Pancreas (tissue), 10 donors: ENCODE results near the gene HOXC10. TPM values are rescaled to one million over a fixed set of nuclear protein-coding genes. Genes with fewer than 3 reads are reported as not detected.

Experiments
- ATAC-seq, 4 donors: fragments of 200-7000 bp; cut with Tn5 transposase; one replicate each; pipeline versions ENCODE4 v1.8.0 to v1.9.1; 2020; ENCODE audit warnings: mild to moderate bottlenecking in 4 of 4, moderate library complexity in 4 of 4
- DNase-seq, 6 donors: peaks; one replicate each; pipeline ENCODE4 v3.0.0-alpha.2; 2020
- FAIRE-seq: peaks from 2 replicates; lab custom pipeline; 2012; peaks lifted over from hg19 to GRCh38; lab: Jason Lieb, UNC
- H3K27ac ChIP-seq, 4 donors: fragments of 200-600 bp; sonication (generic); 1 replicate in 3 of 4; 2 replicates in 1 of 4; pipeline versions ENCODE4 v1.5.0 to v1.8.0; 2020
- H3K27me3 ChIP-seq, 4 donors: fragments of 200-600 bp; one replicate each; pipeline ENCODE4 v1.8.0; 2021
- H3K36me3 ChIP-seq, 3 donors: fragments of 200-600 bp; sonication (generic) in 1 of 3; one replicate each; pipeline versions ENCODE4 v1.5.0 to v1.8.0; 2020 to 2021
- H3K4me1 ChIP-seq, 3 donors: fragments of 200-600 bp; one replicate each; pipeline ENCODE4 v1.8.0; 2021
- H3K4me3 ChIP-seq, 4 donors: fragments of 200-600 bp; sonication (generic) in 2 of 4; one replicate each; pipeline versions ENCODE4 v1.5.0 to v1.8.0; 2020 to 2021
- H3K9me3 ChIP-seq, 4 donors: fragments of 200-600 bp; one replicate each; pipeline ENCODE4 v1.8.0; 2021
- WGBS, 2 donors: extraction: QIAGEN DNeasy Blood & Tissue Kit; methylation state at CpG; one replicate each; pipeline ENCODE4 v1.1.7; 2013; 5-methylcytosine and 5-hydroxymethylcytosine counted together
- intact Hi-C, 3 donors: fragments of 100-400 bp; cut with DNase I; formaldehyde crosslinking; loops; one replicate each; pipeline versions ENCODE4 v1.11.1 to v1.14.2; 2022
- microRNA-seq, 2 donors: library from miRNA; unstranded; fragments of <30 nt; microRNA quantifications; one replicate each; pipeline versions ENCODE4 to v1.1.0, GENCODE V29; 2019 to 2020
- polyA plus RNA-seq, 2 donors: library from polyadenylated mRNA; stranded (reverse); fragments of 200-250 nt; gene quantifications; one replicate each; pipeline ENCODE4 v1.2.3, GENCODE V29; 2013
- total RNA-seq, 6 donors: library from RNA; stranded (reverse); fragmentation: NEBNext Ultra II Directional in 4 of 6; extraction: Animal tissue kit (Norgen Biotek cat#: 25700) in 4 of 6; gene quantifications; one replicate each; pipeline versions ENCODE4 v1.2.1 to v1.2.4, GENCODE V29; 2021 to 2023
- TF ChIP-seq, protein P1 (sequence below), 4 donors: fragments of 200-600 bp; sonication (generic) in 3 of 4; IDR thresholded peaks; one replicate each; pipeline versions ENCODE4 v1.5.0 to v1.8.0; 2021; ENCODE audit warnings: antibody characterized with exemption in 4 of 4
- donor health status: healthy with polysubstance abuse.
- donor health status: DM: no; HTN: no; CAD: no; lungs with moderate emphysema.
- donor health status: DM: no; HTN: no; CAD: no.
- donor health status: control.
- donor health status: control.
- donor health status: Bipolar disorder and iron deficiency.
- donor health status: DM: yes; HTN: yes; CAD: no.
- donor health status: DM: no; HTN: no; CAD: no.
- donor health status: DM: no; HTN: no; CAD: no.
- donor health status: DM: yes; HTN: yes; CAD: no.

The HOXC10 gene
- total and polyA plus RNA-seq, 8 donors, result 0.08 to 0.16 TPM; not detected in 6

DNA sequence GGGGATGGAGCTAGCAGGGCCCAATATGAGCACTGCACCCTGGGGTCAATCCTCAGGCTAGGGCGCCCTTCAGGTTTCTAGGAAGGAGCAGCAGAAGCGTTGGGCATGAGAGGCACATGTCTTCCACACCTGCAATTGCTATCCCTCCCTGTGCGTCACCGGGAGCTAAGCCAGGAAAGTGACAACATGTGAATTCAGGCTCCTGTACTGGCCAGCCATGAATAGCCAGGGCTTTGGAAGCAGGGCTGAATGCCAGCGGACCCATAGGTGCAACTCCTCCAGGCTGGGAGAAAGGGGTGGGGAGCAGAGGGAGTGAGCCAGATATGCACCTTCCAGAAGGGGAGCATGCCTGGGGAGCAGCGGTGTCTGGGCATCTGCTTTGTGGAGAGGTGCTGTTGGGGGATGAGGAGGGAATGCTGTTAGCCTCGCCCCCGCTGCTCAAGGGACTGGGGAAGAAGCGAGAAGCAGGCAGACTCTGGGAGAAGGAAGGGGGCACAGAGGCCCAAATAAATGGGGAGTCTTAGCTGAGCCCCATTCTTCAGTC, 54.0 kb downstream of the HOXC10 start:
- Histone ChIP-seq H3K4me1 (no peaks in the 10 kb centered on the region), H3K27ac (no peak overlapping the region), H3K36me3 (no peaks in the 10 kb centered on the region), H3K9me3 (no peaks in the 10 kb centered on the region), H3K27me3 (peaks cover 0 to 9% (median 4%) of the 10 kb centered on the region in 4 donors), H3K4me3 (no peak overlapping the region)
- intact Hi-C loops, result no loop called here
- TF ChIP-seq, protein P1, sequence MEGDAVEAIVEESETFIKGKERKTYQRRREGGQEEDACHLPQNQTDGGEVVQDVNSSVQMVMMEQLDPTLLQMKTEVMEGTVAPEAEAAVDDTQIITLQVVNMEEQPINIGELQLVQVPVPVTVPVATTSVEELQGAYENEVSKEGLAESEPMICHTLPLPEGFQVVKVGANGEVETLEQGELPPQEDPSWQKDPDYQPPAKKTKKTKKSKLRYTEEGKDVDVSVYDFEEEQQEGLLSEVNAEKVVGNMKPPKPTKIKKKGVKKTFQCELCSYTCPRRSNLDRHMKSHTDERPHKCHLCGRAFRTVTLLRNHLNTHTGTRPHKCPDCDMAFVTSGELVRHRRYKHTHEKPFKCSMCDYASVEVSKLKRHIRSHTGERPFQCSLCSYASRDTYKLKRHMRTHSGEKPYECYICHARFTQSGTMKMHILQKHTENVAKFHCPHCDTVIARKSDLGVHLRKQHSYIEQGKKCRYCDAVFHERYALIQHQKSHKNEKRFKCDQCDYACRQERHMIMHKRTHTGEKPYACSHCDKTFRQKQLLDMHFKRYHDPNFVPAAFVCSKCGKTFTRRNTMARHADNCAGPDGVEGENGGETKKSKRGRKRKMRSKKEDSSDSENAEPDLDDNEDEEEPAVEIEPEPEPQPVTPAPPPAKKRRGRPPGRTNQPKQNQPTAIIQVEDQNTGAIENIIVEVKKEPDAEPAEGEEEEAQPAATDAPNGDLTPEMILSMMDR (IDR thresholded peaks at IDR 0.05), result no peak
- FAIRE-seq (no peak), ATAC-seq (peak; percentile 78 to 80 (median 80)), DNase-seq (peak in 4 of 6 donors; percentile 47 to 78 (median 59))
- 24% methylated on average over 8 to 9 of the region's 9 CpGs for WGBS, 2 donors

DNA sequence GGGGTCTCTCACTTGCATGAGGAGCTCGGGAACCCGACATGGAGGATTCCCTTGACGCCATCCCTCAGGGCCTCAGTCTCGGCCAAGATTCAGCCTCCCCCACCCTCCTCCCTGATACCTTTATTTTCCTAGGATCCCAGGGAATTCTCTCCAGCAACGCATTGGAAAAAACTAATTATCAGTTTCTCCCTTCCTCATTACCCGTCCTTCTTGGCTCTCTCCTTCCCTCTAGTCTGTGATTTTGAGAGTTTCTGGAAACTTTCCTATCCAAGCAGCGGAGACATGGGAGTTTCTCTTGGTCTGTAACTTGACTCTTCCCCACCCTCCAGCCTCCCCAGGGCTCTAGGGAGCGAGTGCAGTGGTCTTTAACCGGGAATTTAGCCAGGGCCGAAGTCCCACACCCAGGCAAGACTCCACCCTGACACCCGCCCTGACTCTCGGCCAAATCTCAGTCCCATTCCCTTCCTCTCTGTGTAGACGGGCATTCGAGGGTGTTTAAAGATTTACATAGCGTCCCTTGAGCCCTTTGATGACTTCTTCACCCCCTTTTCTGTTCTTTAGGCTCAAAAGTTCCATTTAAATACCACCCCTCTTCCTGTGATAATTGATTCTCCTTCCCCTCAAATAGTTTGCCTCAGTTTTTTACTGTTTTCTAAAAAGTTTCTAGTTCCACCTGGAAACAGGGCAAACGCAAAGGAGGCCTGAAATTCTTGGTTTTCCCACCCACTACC, 54.6 kb downstream of the HOXC10 start:
- TF ChIP-seq, protein P1 (IDR thresholded peaks at IDR 0.05), result no peak
- 15 to 16% methylated on average over 16 of the region's 16 CpGs for WGBS, 2 donors
- H3K27ac ChIP-seq, result no peak overlapping the region
- intact Hi-C loops, result no loop called here
- peaks cover 0 to 6% (median 3%) of the 10 kb centered on the region in 4 donors for H3K27me3 ChIP-seq
- H3K9me3 ChIP-seq, result no peaks in the 10 kb centered on the region
- DNase-seq, result no peak
- peak in 3 of 4 donors; percentile 15 to 35 (median 31) for ATAC-seq
- no peak overlapping the region for H3K4me3 ChIP-seq
- no peaks in the 10 kb centered on the region for H3K4me1 ChIP-seq
- H3K36me3 ChIP-seq, result no peaks in the 10 kb centered on the region
- no peak for FAIRE-seq

Small RNA genes lying within 50 kb of the gene (microRNA-seq; reads per million reads assigned to microRNA genes)
- gene MIR196A2, result 2.3 to 7.7 reads per million in 2 donors
- gene MIR615, result 7.7 to 21.2 reads per million in 2 donors

Other genes with a start within 250 kb of the HOXC10 start
- gene CISTR, start 233.2 kb upstream of the HOXC10 start, total RNA-seq, result not detected
- not detected for gene CISTR, start 233.2 kb upstream of the HOXC10 start, polyA plus RNA-seq
- under 1 TPM in 1 of 6 donors, not detected in 5; 0.06 TPM for gene HOXC13, start 46.3 kb upstream of the HOXC10 start, total RNA-seq
- not detected for gene HOXC13, start 46.3 kb upstream of the HOXC10 start, polyA plus RNA-seq
- gene HOXC12, start 30.2 kb upstream of the HOXC10 start, total RNA-seq, result not detected
- not detected for gene HOXC12, start 30.2 kb upstream of the HOXC10 start, polyA plus RNA-seq
- not detected for gene HOXC11, start 12.0 kb upstream of the HOXC10 start, total RNA-seq
- gene HOXC11, start 12.0 kb upstream of the HOXC10 start, polyA plus RNA-seq, result not detected
- not detected for gene HOTAIR, start 10.2 kb upstream of the HOXC10 start, total RNA-seq
- not detected for gene HOTAIR, start 10.2 kb upstream of the HOXC10 start, polyA plus RNA-seq
- gene HOXC9, start 15.0 kb downstream of the HOXC10 start, total RNA-seq, result under 1 TPM in 1 of 6 donors, not detected in 5; 0.19 TPM
- gene HOXC9, start 15.0 kb downstream of the HOXC10 start, polyA plus RNA-seq, result under 1 TPM; 0.26 to 0.27 TPM
- gene HOXC8, start 23.8 kb downstream of the HOXC10 start, total RNA-seq, result not detected
- gene HOXC8, start 23.8 kb downstream of the HOXC10 start, polyA plus RNA-seq, result not detected
- under 1 TPM in 4 of 6 donors, not detected in 2; 0.19 to 0.41 (median 0.31) TPM for gene HOXC6, start 43.3 kb downstream of the HOXC10 start, total RNA-seq
- gene HOXC6, start 43.3 kb downstream of the HOXC10 start, polyA plus RNA-seq, result under 1 TPM; 0.14 to 0.34 TPM
- gene HOXC5, start 47.9 kb downstream of the HOXC10 start, total RNA-seq, result not detected
- gene HOXC5, start 47.9 kb downstream of the HOXC10 start, polyA plus RNA-seq, result not detected
- under 1 TPM in 3 of 6 donors, not detected in 3; 0.15 to 0.62 (median 0.23) TPM for gene HOXC4, start 68.7 kb downstream of the HOXC10 start, total RNA-seq
- gene HOXC4, start 68.7 kb downstream of the HOXC10 start, polyA plus RNA-seq, result under 1 TPM in 1 of 2 donors, not detected in 1; 0.27 TPM
- 10 to 100 TPM; 12.4 to 18.1 (median 14.3) TPM for gene SMUG1, start 203.8 kb downstream of the HOXC10 start, total RNA-seq
- gene SMUG1, start 203.8 kb downstream of the HOXC10 start, polyA plus RNA-seq, result 10 to 100 TPM; 29.7 to 35.4 TPM